ENCODE measurements around the gene TNFRSF12A.

TNFRSF12A gene

DNA sequence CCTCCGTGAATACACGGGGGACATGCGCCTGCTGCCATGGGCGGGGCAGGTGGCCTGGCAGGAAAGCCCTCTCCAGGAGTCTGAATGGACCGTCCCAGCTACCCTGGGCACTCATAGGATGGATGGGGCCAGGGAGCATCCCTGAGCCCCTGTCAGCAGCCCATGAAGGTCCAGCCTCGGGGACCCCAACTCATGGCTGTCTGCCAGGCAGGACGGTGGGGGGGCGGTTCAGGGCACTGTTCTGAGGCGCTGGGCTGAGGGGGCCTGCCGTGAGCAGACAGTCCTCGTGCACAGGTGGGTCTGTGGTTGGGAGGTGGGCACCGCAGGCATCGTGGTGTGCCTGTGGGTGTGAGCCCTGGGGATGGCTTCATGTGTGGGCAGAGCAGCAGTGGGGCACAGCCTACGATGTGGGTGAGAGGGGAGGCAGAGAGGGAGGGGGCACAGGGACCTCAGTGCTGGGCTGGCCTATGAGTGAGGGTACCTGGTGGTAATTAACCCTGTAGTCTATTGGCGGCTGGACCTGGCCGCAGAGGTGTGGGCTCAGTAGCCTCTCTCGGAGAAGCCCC lies 33.5 kb upstream of the TNFRSF12A start:
- DNase-seq (ENCODE audit: low read depth in 2 of 2), result no peak

GRCh38 chr16:2987286-2987685 lies 32.9 kb upstream of the TNFRSF12A start:
- DNase-seq (ENCODE audit: low read depth in 2 of 2), result no peak

GRCh38 chr16:2987833-2988232 lies 32.3 kb upstream of the TNFRSF12A start:
- DNase-seq (ENCODE audit: low read depth in 2 of 2), result no peak

DNA sequence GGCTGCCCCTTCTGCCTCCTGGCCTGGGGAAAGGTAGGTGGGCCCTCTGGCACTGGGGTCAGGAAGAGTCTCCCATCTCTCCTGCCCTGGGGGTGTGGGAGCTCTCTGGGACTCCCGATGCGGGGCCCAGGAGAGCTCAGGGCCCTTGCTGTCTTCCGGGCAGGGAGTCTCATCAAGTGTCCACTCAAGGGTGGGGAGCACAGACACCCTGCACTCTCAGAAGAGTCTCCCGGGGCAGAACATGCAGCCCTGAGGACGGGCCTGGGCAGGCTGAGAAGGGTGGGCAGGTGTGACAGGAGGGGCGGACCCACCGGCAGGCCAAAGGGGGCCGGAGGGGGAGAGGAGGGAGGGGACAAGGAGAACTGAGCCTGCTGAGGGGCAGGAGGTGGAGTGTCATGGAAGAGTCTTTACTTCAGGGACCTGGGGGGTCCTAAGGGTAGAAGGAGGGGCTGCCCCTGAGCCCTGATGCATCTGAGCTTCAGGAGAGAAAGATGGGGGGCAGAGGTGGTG lies 31.5 kb upstream of the TNFRSF12A start:
- DNase-seq (ENCODE audit: low read depth in 2 of 2), result no peak

GRCh38 chr16:2990891-2991290 lies 29.3 kb upstream of the TNFRSF12A start:
- no peak for DNase-seq (ENCODE audit: low read depth in 2 of 2)

- DNase-seq (ENCODE audit: low read depth in 2 of 2), result no peak
Observed at GRCh38 chr16:2991566-2992261, 28.5 kb upstream of the TNFRSF12A start.

DNA sequence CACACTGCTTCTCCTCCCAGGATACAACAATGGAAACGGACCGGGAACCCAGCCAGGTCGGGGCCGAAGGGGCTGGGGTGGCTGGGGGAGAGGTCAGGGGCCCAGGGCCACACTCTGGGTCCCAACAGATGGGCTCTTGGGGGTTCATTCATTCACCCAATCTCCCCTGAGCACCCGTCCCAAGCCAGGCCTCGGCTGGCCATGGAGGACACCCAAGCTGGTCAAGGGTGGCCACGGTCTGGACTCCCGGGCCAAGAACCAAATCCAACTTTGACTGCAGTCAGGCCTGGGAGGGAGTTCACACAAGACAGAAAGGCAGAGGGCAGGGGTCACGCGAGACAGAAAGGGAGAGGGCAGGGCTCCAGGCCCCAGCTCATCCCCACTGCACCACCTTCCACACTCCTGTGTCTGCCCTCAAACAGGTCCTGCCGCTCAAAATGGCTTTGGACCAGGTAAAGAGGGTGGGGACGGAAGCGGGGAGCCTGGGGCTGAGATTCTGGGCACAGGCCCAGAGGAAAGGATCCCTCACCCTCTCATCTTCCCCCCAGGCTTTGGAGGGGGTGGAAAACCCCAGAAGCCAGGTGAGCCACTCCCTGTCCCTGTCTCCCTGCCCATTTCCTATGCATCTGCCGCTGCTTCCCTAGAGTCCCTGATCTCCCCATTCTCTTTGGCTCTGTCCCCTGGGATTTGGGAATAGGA lies 27.6 kb upstream of the TNFRSF12A start:
- no peak for DNase-seq (ENCODE audit: low read depth in 2 of 2)

GRCh38 chr16:2996298-2996697 lies 23.9 kb upstream of the TNFRSF12A start:
- no peak for DNase-seq (ENCODE audit: low read depth in 2 of 2)

GRCh38 chr16:2999929-3000328 lies 20.2 kb upstream of the TNFRSF12A start:
- DNase-seq (ENCODE audit: low read depth in 2 of 2), result no peak

- DNase-seq (ENCODE audit: low read depth in 2 of 2), result no peak
Observed at GRCh38 chr16:3000540-3000939, 19.6 kb upstream of the TNFRSF12A start.

DNA sequence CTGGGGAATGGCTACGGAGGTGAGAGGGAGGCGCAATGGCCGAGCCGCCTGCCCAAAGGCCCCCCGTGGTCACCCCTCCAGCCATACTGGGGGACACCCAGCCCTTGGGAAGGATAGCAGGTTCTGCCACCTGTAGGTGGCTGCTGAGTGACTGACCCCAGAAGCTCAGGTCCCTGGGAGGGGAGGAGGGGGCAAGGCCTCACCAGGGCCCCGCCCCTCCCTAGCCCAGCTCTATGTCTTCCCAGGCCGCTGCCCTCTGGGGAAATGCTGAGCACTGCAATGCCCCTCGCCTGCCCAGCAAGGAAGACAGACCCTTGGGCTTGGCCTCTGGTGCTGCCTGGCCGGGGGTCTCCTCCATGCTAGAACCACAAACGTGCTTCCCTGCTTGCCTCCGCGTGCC lies 18.9 kb upstream of the TNFRSF12A start:
- no peak for DNase-seq (ENCODE audit: low read depth in 2 of 2)

- DNase-seq (ENCODE audit: low read depth in 2 of 2), result peak; percentile 92 to 93
Observed at GRCh38 chr16:3003582-3004270, 16.4 kb upstream of the TNFRSF12A start.

DNA sequence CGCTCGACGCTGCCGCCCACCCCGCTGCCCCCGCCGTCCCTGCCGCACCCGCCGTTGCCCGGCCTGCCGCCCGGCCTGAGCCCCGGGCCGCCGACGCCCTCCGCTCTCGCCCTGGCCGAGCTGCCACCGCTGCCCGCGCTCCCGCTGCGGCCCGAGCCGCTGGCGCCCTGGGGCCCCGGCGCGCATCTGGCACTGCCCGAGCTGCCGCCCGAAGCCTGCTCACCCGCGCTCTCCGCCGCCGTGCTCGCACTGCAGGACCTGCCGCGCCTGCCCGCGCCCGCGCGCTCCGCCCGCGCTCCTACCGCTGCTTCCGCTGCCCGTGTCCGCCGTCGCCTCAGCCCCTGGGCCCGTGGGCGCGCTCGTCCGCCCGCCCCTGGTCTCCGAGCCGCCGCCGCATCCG lies 15.8 kb upstream of the TNFRSF12A start:
- DNase-seq (ENCODE audit: low read depth in 2 of 2), result no peak

DNA sequence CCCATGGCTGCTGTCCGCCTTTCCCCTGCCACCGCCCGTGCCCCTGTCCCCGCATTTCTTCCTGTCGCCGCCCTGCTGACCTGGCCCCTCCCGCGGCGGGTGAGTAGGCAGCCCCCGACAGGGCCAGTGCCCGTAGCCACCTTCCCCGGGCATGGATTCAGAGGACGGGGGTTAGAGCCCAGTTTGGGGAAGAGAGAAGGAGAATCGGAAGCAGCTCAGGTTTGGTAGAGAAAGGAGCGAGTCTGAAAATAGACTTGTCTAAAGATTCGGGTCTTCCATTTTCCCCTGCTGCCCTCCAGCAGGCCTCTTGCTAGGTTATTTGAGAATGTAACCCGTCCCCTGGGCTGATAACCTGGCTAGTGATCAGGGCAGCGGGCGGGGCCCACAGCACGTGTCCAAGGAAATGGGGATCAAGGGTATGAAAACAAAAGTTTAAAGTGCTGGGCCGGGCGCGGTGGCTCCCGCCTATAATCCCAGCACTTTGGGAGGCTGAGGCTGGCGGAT lies 15.3 kb upstream of the TNFRSF12A start:
- no peak for DNase-seq (ENCODE audit: low read depth in 2 of 2)

DNA sequence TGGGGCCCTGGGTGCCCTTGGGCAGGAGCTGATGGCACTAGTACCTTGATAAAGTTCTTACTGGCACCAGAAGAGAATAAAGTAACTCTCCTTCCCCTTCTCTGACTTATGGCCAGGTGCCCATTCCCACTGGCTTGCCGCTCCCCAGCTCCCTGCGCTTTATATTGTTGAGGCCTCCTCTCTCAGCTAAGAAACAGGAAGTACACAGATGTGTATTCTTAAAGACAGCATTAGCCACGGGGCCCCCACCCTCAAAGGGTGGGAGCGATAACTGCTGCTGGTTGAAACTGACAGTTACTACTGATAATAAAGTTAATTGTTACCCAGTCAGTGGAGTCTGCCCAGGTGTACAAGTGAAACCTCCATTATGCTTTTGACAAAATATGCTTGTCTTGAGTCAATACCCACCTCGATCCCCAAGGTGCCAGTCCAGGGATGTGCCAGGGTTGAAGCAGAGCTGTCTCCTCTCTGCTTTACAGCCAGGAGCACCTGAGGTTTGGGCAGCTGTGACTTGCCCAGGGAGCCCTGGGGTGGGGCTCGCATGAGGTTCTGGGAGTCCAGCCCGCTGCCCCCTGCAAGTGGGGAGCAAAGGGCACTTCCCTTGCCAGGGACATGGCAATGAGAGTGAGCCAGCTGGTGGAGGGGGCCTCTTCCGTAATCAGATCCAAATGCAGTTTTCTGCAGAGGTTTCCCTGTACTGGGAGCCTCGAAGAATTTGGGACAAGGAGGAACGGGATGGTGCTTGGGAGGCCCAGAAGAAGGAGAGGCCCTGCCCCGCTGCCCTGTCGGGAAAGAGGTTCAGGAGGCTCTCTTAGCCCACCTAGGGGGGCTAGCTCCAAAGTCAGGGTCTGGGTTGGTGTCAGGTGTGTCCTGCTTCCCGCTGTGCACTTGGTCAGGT lies 12.9 kb upstream of the TNFRSF12A start:
- DNase-seq (ENCODE audit: low read depth in 2 of 2), result no peak

- no peak for DNase-seq (ENCODE audit: low read depth in 2 of 2)
Observed at GRCh38 chr16:3007957-3008689, 12.0 kb upstream of the TNFRSF12A start.

GRCh38 chr16:3008690-3009037 lies 11.5 kb upstream of the TNFRSF12A start:
- no peak for DNase-seq (ENCODE audit: low read depth in 2 of 2)

- DNase-seq (ENCODE audit: low read depth in 2 of 2), result no peak
Observed at GRCh38 chr16:3009568-3010390, 10.4 kb upstream of the TNFRSF12A start.

DNA sequence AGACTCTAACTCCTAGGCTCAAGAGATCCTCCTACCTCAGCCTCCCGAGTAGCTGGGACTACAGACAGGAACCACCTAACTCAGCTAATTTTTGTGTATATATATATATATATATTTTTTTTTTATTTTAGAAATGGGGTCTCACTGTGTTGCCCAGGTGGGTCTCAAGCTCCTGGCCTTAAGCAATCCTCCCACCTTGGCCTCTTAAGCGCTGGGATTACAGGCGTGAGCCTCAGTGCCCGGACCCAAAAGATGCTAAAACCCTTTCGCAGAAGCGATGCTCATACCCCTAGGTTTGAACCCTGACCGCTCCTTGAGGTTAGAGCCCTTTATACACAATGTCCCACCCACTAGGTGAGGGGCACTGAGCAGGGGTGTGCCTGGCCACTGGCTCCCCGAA lies 9.7 kb upstream of the TNFRSF12A start:
- no peak for DNase-seq (ENCODE audit: low read depth in 2 of 2)

DNA sequence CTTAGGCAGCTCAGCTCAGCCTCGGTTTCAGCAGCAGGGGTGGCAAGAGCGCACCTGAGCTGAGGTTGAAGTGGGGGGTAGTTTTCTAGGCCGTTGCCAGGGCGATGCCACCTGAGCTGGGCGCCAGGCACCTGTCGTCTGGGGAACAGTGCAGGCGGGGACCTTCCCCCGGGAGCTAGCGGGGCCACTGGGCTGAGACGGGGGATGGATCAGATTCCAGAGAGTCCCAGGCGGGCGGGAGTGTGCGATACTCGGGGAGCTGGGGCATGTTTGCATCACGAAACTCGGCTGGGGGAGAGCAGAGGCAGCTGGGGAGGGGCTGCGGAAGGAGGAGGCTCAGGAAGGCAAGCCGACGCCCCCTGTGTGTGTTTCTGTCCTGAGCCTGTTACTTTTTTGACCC lies 7.9 kb upstream of the TNFRSF12A start:
- no peak for DNase-seq (ENCODE audit: low read depth in 2 of 2)

Data from stimulated activated CD8-positive, alpha-beta memory T cell treated with anti-CD3 and anti-CD28 coated beads, Interleukin-15, amount 100 ng/mL, for 4 hours (primary cell).